Hepatocyte (in vitro differentiated cells): ENCODE data around the gene FIBP. TPM values are rescaled to one million over a fixed set of nuclear protein-coding genes. Genes with fewer than 3 reads are reported as not detected.
"Not testable (repeated sequence)": the region's sequence is repeated elsewhere in the genome, so short reads cannot be mapped to it uniquely, and the experiment has no call there.

Experiments used
- DNase-seq: peaks from one replicate; pipeline ENCODE4 v3.0.0-alpha.2; 2016; ENCODE audit warnings: low spot score
- H2AFZ ChIP-seq: fragments of 200-600 bp; sonication (generic); 2 replicates; pipeline ENCODE4 v1.6.0; 2016; ENCODE audit warnings: antibody characterized with exemption, mild to moderate bottlenecking
- H3K27ac ChIP-seq: fragments of 200-600 bp; sonication (generic); 2 replicates; pipeline ENCODE4 v1.5.1; 2016; ENCODE audit warnings: mild to moderate bottlenecking
- H3K27me3 ChIP-seq: fragments of 200-600 bp; sonication (generic); 2 replicates; pipeline ENCODE4 v1.6.1; 2016
- H3K36me3 ChIP-seq: fragments of 200-600 bp; sonication (generic); replicated peaks from 2 replicates; pipeline ENCODE4 v1.5.1; 2016; ENCODE audit warnings: low read depth; ENCODE audit not compliant: insufficient read depth
- H3K4me1 ChIP-seq: fragments of 200-600 bp; sonication (generic); 2 replicates; pipeline ENCODE4 v1.5.1; 2016; ENCODE audit warnings: mild to moderate bottlenecking, moderate library complexity; ENCODE audit not compliant: insufficient read depth
- H3K4me2 ChIP-seq: fragments of 200-600 bp; sonication (generic); 2 replicates; pipeline ENCODE4 v1.6.0; 2016
- H3K4me3 ChIP-seq: fragments of 200-600 bp; sonication (generic); 2 replicates; pipeline ENCODE4 v1.5.1; 2016; ENCODE audit warnings: mild to moderate bottlenecking
- H3K79me2 ChIP-seq: fragments of 200-600 bp; sonication (generic); 2 replicates; pipeline ENCODE4 v1.6.0; 2017; ENCODE audit warnings: mild to moderate bottlenecking
- H3K9me2 ChIP-seq: fragments of 200-600 bp; sonication (generic); replicated peaks from 2 replicates; pipeline ENCODE4 v1.6.0; 2017; ENCODE audit warnings: mild to moderate bottlenecking; ENCODE audit not compliant: insufficient read depth
- H3K9me3 ChIP-seq: fragments of 200-600 bp; sonication (generic); 2 replicates; pipeline ENCODE4 v1.5.1; 2016; ENCODE audit warnings: low read depth, mild to moderate bottlenecking
- H4K20me1 ChIP-seq: fragments of 200-600 bp; sonication (generic); 2 replicates; pipeline ENCODE4 v1.6.0; 2016; ENCODE audit warnings: mild to moderate bottlenecking; ENCODE audit not compliant: insufficient read depth, poor library complexity, severe bottlenecking
- CTCF ChIP-seq: fragments of 200-600 bp; sonication (generic); IDR thresholded peaks from 2 replicates; pipeline ENCODE4 v1.5.1; 2016; ENCODE audit warnings: antibody characterized with exemption, mild to moderate bottlenecking; ENCODE audit not compliant: poor library complexity
- EZH2 ChIP-seq: fragments of 200-600 bp; sonication (generic); IDR thresholded peaks from 2 replicates; pipeline ENCODE4 v1.6.1; 2016; ENCODE audit warnings: antibody characterized with exemption, mild to moderate bottlenecking, borderline replicate concordance
- EZH2phosphoT487 ChIP-seq: fragments of 200-600 bp; sonication (generic); IDR thresholded peaks from one replicate; pipeline ENCODE4 v1.6.1; 2018; ENCODE audit warnings: antibody characterized with exemption, mild to moderate bottlenecking, low read depth, moderate library complexity; ENCODE audit not compliant: unreplicated experiment, severe bottlenecking
- WGBS: methylation state at CpG from one replicate; pipeline ENCODE4 v1.1.6; 2016; ENCODE audit warnings: low lambda C conversion rate; ENCODE audit errors: missing lambda C conversion rate; 5-methylcytosine and 5-hydroxymethylcytosine counted together
- polyA plus RNA-seq: library from polyadenylated mRNA; unstranded; fragments of >200 nt; fragmentation: Nextera tagmentation; extraction: Ambion mirVana; gene quantifications from 2 replicates; pipeline ENCODE4 v1.2.1, GENCODE V29; 2016
- total RNA-seq: library from RNA; depleted of rRNA; stranded (reverse); fragments of >200 nt; gene quantifications from 2 replicates; pipeline ENCODE4 v1.2.3, GENCODE V29; 2014

The FIBP gene
- total and polyA plus RNA-seq, 2 experiments from 2014 or later = 74.9 to 93.6 TPM

- no peaks in the 10 kb centered on the region for H3K9me2 ChIP-seq
- H3K27me3 ChIP-seq = no peaks in the 10 kb centered on the region
- peaks cover 16% of the 10 kb centered on the region for H3K79me2 ChIP-seq
- no peaks in the 10 kb centered on the region for H3K9me3 ChIP-seq
- no peak overlapping the region for H2AFZ ChIP-seq
- H3K4me1 ChIP-seq = peaks cover 25% of the 10 kb centered on the region
- peaks cover 17% of the 10 kb centered on the region for H4K20me1 ChIP-seq
- no peak for TF ChIP-seq EZH2
- TF ChIP-seq CTCF = no peak
- TF ChIP-seq EZH2phosphoT487 = no peak
- no peaks in the 10 kb centered on the region for H3K36me3 ChIP-seq
- no peak overlapping the region for H3K27ac ChIP-seq
- 88% methylated on average over 19 of the region's 20 CpGs for WGBS
- peak; percentile 7 for DNase-seq
- no peak overlapping the region for H3K4me2 ChIP-seq
- H3K4me3 ChIP-seq = no peak overlapping the region
Observed at GRCh38 chr11:65850217-65851082, 37.8 kb downstream of the FIBP start.

GRCh38 chr11:65849771-65850216, 38.5 kb downstream of the FIBP start:
- H3K4me1 ChIP-seq = peaks cover 18% of the 10 kb centered on the region
- no peak overlapping the region for H3K4me3 ChIP-seq
- H3K4me2 ChIP-seq = no peak overlapping the region
- H3K27me3 ChIP-seq = no peaks in the 10 kb centered on the region
- no peak overlapping the region for H3K27ac ChIP-seq
- H3K9me2 ChIP-seq = no peaks in the 10 kb centered on the region
- H3K79me2 ChIP-seq = peaks cover 10% of the 10 kb centered on the region
- TF ChIP-seq CTCF (no peak), EZH2 (no peak), EZH2phosphoT487 (no peak)
- no peaks in the 10 kb centered on the region for H3K36me3 ChIP-seq
- no peaks in the 10 kb centered on the region for H3K9me3 ChIP-seq
- 66% methylated on average over 12 of the region's 16 CpGs for WGBS
- peaks cover 12% of the 10 kb centered on the region for H4K20me1 ChIP-seq
- peak; percentile 5 for DNase-seq
- H2AFZ ChIP-seq = no peak overlapping the region

GRCh38 chr11:65849366-65849765, 38.9 kb downstream of the FIBP start:
- Histone ChIP-seq H3K36me3 (no peaks in the 10 kb centered on the region), H4K20me1 (peaks cover 8% of the 10 kb centered on the region), H3K27me3 (no peaks in the 10 kb centered on the region), H3K9me3 (no peaks in the 10 kb centered on the region), H3K4me2 (no peak overlapping the region), H2AFZ (no peak overlapping the region), H3K4me1 (peaks cover 17% of the 10 kb centered on the region), H3K9me2 (no peaks in the 10 kb centered on the region), H3K27ac (no peak overlapping the region), H3K79me2 (peaks cover 6% of the 10 kb centered on the region), H3K4me3 (no peak overlapping the region)
- DNase-seq = peak; percentile 15
- WGBS = 59% methylated on average over 8 of the region's 8 CpGs
- TF ChIP-seq EZH2phosphoT487 (no peak), EZH2 (no peak), CTCF (no peak)

GRCh38 chr11:65848693-65849092, 39.6 kb downstream of the FIBP start:
- not testable (repeated sequence) for H3K79me2 ChIP-seq, H3K27ac ChIP-seq, H3K9me2 ChIP-seq, H3K4me3 ChIP-seq, DNase-seq, H3K27me3 ChIP-seq, H3K9me3 ChIP-seq, H2AFZ ChIP-seq, H3K36me3 ChIP-seq, H3K4me2 ChIP-seq, H4K20me1 ChIP-seq
- H3K4me1 ChIP-seq = peaks cover 18% of the 10 kb centered on the region
- 71% methylated on average over 7 of the region's 7 CpGs for WGBS
